Type B pancreatic cell (in vitro differentiated cells): Measurements from ENCODE around the gene DCC. TPM values are rescaled to one million over a fixed set of nuclear protein-coding genes. Genes with fewer than 3 reads are reported as not detected.
"Not testable (repeated sequence)": the region's sequence is repeated elsewhere in the genome, so short reads cannot be mapped to it uniquely, and the experiment has no call there.

Source experiments
- DNase-seq: peaks from one replicate; pipeline ENCODE4 v3.0.0; 2021; ENCODE audit warnings: mixed read lengths; ENCODE audit not compliant: unreplicated experiment; ENCODE audit errors: extremely low spot score
- H3K27ac Mint-ChIP-seq: 2 replicates; pipeline ENCODE4 v1.8.0; 2021; ENCODE audit warnings: mild to moderate bottlenecking, mixed read lengths
- H3K27me3 Mint-ChIP-seq: 2 replicates; pipeline ENCODE4 v1.8.0; 2021; ENCODE audit warnings: mixed read lengths
- H3K36me3 Mint-ChIP-seq: 2 replicates; pipeline ENCODE4 v1.8.0; 2021; ENCODE audit warnings: mixed read lengths
- H3K4me1 Mint-ChIP-seq: one replicate; pipeline ENCODE4 v1.8.0; 2021; ENCODE audit warnings: mixed read lengths; ENCODE audit not compliant: unreplicated experiment
- H3K4me3 Mint-ChIP-seq: 2 replicates; pipeline ENCODE4 v1.8.0; 2021; ENCODE audit warnings: mild to moderate bottlenecking, mixed read lengths
- H3K9me3 Mint-ChIP-seq: 2 replicates; pipeline ENCODE4 v1.8.0; 2021; ENCODE audit warnings: mixed read lengths
- total RNA-seq: library from RNA; stranded (reverse); gene quantifications from 2 replicates; pipeline ENCODE4 v1.2.1, GENCODE V29; 2021; ENCODE audit warnings: low replicate concordance
- TF ChIP-seq, protein P1 (sequence below): fragments of 200-600 bp; sonication (generic); conservative IDR thresholded peaks from 2 replicates; pipeline ENCODE4 v1.5.0; 2021; ENCODE audit warnings: antibody characterized with exemption, mild to moderate bottlenecking

The DCC gene
- total RNA-seq, 1 donor from 2014 or later, result 11.6 TPM

DNA sequence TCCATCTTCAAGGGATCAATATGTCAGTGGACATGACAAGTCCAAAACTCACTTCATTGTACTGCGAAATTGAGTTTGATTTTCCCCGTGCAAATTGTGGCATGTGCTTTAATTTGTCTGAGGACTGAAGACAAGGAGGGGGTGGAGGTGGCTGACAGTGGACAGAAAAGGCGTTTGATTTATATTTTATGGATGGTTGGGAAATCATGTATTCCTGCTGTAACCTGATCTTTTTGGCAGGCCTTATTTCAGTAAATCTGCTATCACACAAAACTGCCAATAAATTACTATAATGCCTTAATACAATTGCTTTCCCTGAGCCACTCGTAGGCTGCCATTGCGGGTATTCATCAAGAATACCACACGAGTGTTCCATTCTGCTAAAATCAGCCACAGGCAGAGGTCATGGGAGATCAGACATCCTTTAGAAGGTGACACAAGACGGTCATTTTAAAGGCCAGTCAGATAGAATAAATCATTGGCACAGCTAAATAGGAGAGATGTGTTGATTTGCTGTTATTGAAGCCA lies 1164.0 kb downstream of the DCC start:
- Mint-ChIP-seq H3K36me3 (no peaks in the 10 kb centered on the region), H3K4me3 (no peak overlapping the region), H3K27me3 (peaks cover 3% of the 10 kb centered on the region), H3K4me1 (peaks cover 7% of the 10 kb centered on the region), H3K27ac (no peak overlapping the region), H3K9me3 (no peaks in the 10 kb centered on the region)
- TF ChIP-seq, protein P1, sequence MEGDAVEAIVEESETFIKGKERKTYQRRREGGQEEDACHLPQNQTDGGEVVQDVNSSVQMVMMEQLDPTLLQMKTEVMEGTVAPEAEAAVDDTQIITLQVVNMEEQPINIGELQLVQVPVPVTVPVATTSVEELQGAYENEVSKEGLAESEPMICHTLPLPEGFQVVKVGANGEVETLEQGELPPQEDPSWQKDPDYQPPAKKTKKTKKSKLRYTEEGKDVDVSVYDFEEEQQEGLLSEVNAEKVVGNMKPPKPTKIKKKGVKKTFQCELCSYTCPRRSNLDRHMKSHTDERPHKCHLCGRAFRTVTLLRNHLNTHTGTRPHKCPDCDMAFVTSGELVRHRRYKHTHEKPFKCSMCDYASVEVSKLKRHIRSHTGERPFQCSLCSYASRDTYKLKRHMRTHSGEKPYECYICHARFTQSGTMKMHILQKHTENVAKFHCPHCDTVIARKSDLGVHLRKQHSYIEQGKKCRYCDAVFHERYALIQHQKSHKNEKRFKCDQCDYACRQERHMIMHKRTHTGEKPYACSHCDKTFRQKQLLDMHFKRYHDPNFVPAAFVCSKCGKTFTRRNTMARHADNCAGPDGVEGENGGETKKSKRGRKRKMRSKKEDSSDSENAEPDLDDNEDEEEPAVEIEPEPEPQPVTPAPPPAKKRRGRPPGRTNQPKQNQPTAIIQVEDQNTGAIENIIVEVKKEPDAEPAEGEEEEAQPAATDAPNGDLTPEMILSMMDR, result no peak
- no peak for DNase-seq

DNA sequence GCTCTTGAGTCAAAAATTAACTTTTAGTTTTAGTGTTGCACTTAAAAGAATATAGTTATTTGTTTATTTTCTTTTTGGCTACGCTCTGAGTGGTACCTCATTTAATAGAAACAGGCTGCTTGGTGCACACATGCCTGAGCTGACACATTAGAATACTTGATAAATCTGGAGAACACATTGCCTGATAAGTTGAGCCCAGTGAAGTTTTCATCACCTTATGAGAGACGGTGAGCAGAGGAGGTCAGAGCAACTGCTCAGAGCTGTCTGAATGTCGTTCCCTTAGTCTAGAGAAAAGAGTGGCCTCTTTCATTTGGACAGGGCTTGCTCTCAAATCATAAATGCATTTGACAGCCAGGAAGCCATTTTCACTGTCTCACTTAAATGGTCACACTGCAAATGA lies 1168.5 kb downstream of the DCC start:
- DNase-seq, result no peak
- Mint-ChIP-seq H3K4me3 (no peak overlapping the region), H3K27ac (no peak overlapping the region), H3K9me3 (no peaks in the 10 kb centered on the region), H3K36me3 (no peaks in the 10 kb centered on the region), H3K27me3 (peaks cover 4% of the 10 kb centered on the region), H3K4me1 (peaks cover 7% of the 10 kb centered on the region)
- TF ChIP-seq, protein P1, result no peak

DNA sequence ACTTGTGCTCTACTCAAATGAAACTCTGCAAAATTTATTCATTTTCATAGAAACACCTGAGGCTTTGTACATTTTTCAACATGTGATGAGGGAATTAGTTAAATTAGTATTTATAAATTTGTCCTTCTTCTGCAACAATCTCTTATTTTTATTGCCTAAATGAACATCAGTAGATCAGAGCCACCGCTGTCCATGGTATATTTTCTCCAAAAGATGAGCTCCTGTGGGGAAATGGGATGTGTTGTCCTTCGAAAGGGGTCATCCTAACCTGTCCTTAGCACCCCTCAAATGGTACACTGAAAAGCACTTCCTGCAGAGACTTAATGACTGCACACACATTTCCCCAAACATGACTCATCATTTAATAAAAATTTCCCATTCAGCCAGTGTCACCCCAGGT lies 1169.9 kb downstream of the DCC start:
- Mint-ChIP-seq H3K9me3 (no peaks in the 10 kb centered on the region), H3K4me3 (no peak overlapping the region), H3K4me1 (no peaks in the 10 kb centered on the region), H3K27me3 (peaks cover 4% of the 10 kb centered on the region), H3K36me3 (no peaks in the 10 kb centered on the region), H3K27ac (no peak overlapping the region)
- TF ChIP-seq, protein P1, result no peak
- no peak for DNase-seq

DNA sequence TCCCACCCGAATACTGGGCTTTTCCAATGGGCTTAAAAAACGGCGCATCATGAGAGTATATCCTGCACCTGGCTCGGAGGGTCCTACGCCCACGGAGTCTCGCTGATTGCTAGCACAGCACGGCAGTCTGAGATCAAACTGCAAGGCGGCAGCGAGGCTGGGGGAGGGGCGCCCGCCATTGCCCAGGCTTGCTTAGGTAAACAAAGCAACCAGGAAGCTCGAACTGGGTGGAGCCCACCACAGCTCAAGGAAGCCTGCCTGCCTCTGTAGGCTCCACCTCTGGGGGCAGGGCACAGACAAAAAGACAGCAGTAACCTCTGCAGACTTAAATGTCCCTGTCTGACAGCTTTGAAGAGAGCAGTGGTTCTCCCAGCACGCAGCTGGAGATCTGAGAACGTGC lies 1171.7 kb downstream of the DCC start:
- H3K27me3 Mint-ChIP-seq, H3K9me3 Mint-ChIP-seq, H3K4me1 Mint-ChIP-seq, H3K27ac Mint-ChIP-seq, DNase-seq, H3K36me3 Mint-ChIP-seq, H3K4me3 Mint-ChIP-seq: not testable (repeated sequence)

DNA sequence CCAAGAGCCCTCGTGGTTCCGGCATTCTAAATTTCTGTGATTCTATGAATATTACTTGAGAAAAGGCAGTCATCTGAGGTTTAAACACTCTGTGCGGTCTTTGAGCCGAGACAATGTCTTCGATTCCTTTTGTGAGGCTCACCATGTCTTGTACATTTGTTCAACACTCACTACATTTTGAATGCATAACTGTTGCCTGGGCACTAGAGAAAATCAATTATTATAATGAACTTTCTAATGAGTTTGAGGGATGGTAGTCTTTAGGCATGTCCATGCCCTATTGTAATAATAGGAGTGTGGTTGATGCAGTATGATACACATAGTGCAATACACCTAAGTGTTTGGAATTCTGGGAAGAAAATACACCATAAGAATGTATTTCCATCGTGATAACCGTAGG lies 1181.1 kb downstream of the DCC start:
- no peaks in the 10 kb centered on the region for H3K9me3 Mint-ChIP-seq
- DNase-seq, result no peak
- H3K4me1 Mint-ChIP-seq, result no peaks in the 10 kb centered on the region
- H3K36me3 Mint-ChIP-seq, result no peaks in the 10 kb centered on the region
- no peak overlapping the region for H3K27ac Mint-ChIP-seq
- TF ChIP-seq, protein P1, result no peak
- no peaks in the 10 kb centered on the region for H3K27me3 Mint-ChIP-seq
- no peak overlapping the region for H3K4me3 Mint-ChIP-seq

DNA sequence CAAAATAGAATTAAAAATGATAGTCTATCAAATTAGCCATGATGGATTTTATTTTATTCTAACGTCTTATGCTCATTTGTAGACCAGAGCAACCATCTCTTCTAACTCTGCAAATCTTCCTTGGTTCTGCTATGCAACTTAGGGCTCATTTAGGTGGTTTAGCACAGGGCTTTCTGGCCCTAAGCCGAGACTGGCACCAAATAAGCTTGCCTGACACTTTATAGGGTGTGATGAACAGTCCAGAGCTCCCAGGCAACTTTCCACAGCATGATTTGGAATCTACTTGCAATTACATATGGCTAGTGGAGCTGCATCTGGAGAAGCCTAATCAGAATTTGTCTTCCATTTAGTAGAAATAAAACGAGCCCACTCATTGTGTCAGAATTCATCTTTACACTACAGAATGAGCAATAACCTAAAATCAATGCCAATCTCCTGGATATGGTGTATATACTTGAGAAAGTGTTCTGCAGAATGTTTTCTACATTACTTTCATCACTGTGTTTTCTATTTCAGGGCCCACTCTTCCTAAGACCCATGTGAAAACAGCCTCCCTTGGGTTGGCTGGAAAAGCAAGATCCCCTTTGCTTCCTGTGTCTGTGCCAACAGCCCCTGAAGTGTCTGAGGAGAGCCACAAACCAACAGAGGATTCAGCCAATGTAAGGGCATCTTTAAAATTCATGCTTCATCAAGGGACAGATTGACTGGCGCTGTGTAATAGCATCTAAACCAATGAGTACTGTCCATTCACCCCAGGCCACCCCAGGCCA lies 1186.3 kb downstream of the DCC start:
- Mint-ChIP-seq H3K4me1 (no peaks in the 10 kb centered on the region), H3K27ac (no peak overlapping the region), H3K36me3 (no peaks in the 10 kb centered on the region), H3K4me3 (no peak overlapping the region), H3K27me3 (no peaks in the 10 kb centered on the region), H3K9me3 (no peaks in the 10 kb centered on the region)
- DNase-seq, result no peak
- TF ChIP-seq, protein P1, result no peak
